Keratinocyte (primary cell): ENCODE data around the gene TBCA. TPM values are rescaled to one million over a fixed set of nuclear protein-coding genes. Genes with fewer than 3 reads are reported as not detected.
"Not testable (repeated sequence)": the region's sequence is repeated elsewhere in the genome, so short reads cannot be mapped to it uniquely, and the experiment has no call there.

ENCODE experiments used
- DNase-seq: peaks from one replicate; pipeline ENCODE4 v3.0.0-alpha.2; 2011; ENCODE audit warnings: low read depth, missing footprints, low spot score
- FAIRE-seq: peaks from 2 replicates; lab custom pipeline; 2011; peaks lifted over from hg19 to GRCh38; lab: Jason Lieb, UNC
- H2AFZ ChIP-seq: 2 replicates; pipeline ENCODE4 v1.6.0; 2012; ENCODE audit warnings: low read length, control low read depth, inconsistent platforms; ENCODE audit not compliant: control insufficient read depth
- H3K27ac ChIP-seq: 2 replicates; pipeline ENCODE4 v1.5.1; 2011; ENCODE audit warnings: low read length; ENCODE audit not compliant: control insufficient read depth, insufficient read depth
- H3K27me3 ChIP-seq: 3 replicates; pipeline ENCODE4 v1.6.0; 2011; ENCODE audit warnings: low read length; ENCODE audit not compliant: control insufficient read depth, insufficient read depth; ENCODE audit errors: extremely low read depth
- H3K36me3 ChIP-seq, 2 experiments: 2 replicates in 1 of 2; 3 replicates in 1 of 2; pipeline ENCODE4 v1.5.1; 2011; ENCODE audit warnings: low read length in 2 of 2, mild to moderate bottlenecking in 1 of 2; ENCODE audit not compliant: control insufficient read depth in 2 of 2, insufficient read depth in 2 of 2; ENCODE audit errors: extremely low read depth in 1 of 2
- H3K4me1 ChIP-seq: 3 replicates; pipeline ENCODE4 v1.5.1; 2011; ENCODE audit warnings: low read length; ENCODE audit not compliant: control insufficient read depth, insufficient read depth; ENCODE audit errors: extremely low read depth
- H3K4me2 ChIP-seq: 3 replicates; pipeline ENCODE4 v1.6.0; 2011; ENCODE audit warnings: low read depth, low read length; ENCODE audit not compliant: control insufficient read depth, insufficient read depth; ENCODE audit errors: extremely low read depth
- H3K4me3 ChIP-seq, 3 experiments: fragments of 200-600 bp in 1 of 3; sonication (generic) in 1 of 3; 2 replicates in 2 of 3; 3 replicates in 1 of 3; pipeline ENCODE4 v1.5.1; 2011 to 2016; ENCODE audit warnings: low read length in 3 of 3, mild to moderate bottlenecking in 3 of 3, control low read depth in 2 of 3, inconsistent platforms in 1 of 3, low read depth in 1 of 3, mixed read lengths in 1 of 3, mixed run types in 1 of 3, moderate library complexity in 1 of 3; ENCODE audit not compliant: control insufficient read depth in 2 of 3, insufficient read depth in 2 of 3; ENCODE audit errors: extremely low read depth in 1 of 3
- H3K79me2 ChIP-seq: 2 replicates; pipeline ENCODE4 v1.6.0; 2012; ENCODE audit warnings: low read length; ENCODE audit not compliant: control insufficient read depth, insufficient read depth
- H3K9ac ChIP-seq: 3 replicates; pipeline ENCODE4 v1.6.0; 2011; ENCODE audit warnings: low read length; ENCODE audit not compliant: control insufficient read depth, insufficient read depth; ENCODE audit errors: extremely low read depth
- H3K9me1 ChIP-seq: 3 replicates; pipeline ENCODE4 v1.6.0; 2011; ENCODE audit warnings: low read length; ENCODE audit not compliant: control insufficient read depth, insufficient read depth; ENCODE audit errors: extremely low read depth
- H3K9me3 ChIP-seq: 2 replicates; pipeline ENCODE4 v1.5.1; 2012; ENCODE audit warnings: low read depth, low read length; ENCODE audit not compliant: control insufficient read depth
- H4K20me1 ChIP-seq: 3 replicates; pipeline ENCODE4 v1.6.0; 2011; ENCODE audit warnings: low read length; ENCODE audit not compliant: control insufficient read depth, insufficient read depth; ENCODE audit errors: extremely low read depth
- EZH2 ChIP-seq: IDR thresholded peaks from one replicate; pipeline ENCODE4 v1.6.1; 2012; ENCODE audit warnings: inconsistent platforms, mild to moderate bottlenecking, low read length, moderate library complexity
- dilution Hi-C: fragments of 300-500 bp; cut with MboI; formaldehyde crosslinking; loops from one replicate; pipeline ENCODE4 v1.7.0; 2020; ENCODE audit warnings: low sequenced_read_pairs; ENCODE audit not compliant: extremely low pct_ligation_motif_present
- polyA plus RNA-seq, 5 experiments: library from polyadenylated mRNA; depleted of rRNA in 3 of 5; stranded (reverse) in 3 of 5; stranded (forward) in 1 of 5; unstranded in 1 of 5; fragments of >200 nt; gene quantifications; 1 replicate in 1 of 5; 2 replicates in 3 of 5; 3 replicates in 1 of 5; pipeline versions ENCODE4 v1.2.1 to v1.2.3, GENCODE V29; 2011 to 2012; ENCODE audit warnings: missing spikeins in 2 of 5, low read depth in 1 of 5, low replicate concordance in 1 of 5
- TF ChIP-seq, protein P1 (sequence below), 3 experiments: IDR thresholded peaks in 1 of 3; conservative IDR thresholded peaks in 1 of 3; optimal IDR thresholded peaks in 1 of 3; 2 replicates in 2 of 3; 3 replicates in 1 of 3; pipeline versions ENCODE3 to v1.5.1; 2011; ENCODE audit warnings: low read length in 3 of 3, mild to moderate bottlenecking in 3 of 3, moderate library complexity in 2 of 3, control low read depth in 1 of 3, inconsistent platforms in 1 of 3; ENCODE audit not compliant: insufficient read depth in 2 of 3; ENCODE audit errors: extremely low read depth in 1 of 3

Gene TBCA
- polyA plus RNA-seq, 1 donor (not counting 4 experiments of a cell fraction or from before 2014, with no cell fraction given) = 225 TPM

DNA sequence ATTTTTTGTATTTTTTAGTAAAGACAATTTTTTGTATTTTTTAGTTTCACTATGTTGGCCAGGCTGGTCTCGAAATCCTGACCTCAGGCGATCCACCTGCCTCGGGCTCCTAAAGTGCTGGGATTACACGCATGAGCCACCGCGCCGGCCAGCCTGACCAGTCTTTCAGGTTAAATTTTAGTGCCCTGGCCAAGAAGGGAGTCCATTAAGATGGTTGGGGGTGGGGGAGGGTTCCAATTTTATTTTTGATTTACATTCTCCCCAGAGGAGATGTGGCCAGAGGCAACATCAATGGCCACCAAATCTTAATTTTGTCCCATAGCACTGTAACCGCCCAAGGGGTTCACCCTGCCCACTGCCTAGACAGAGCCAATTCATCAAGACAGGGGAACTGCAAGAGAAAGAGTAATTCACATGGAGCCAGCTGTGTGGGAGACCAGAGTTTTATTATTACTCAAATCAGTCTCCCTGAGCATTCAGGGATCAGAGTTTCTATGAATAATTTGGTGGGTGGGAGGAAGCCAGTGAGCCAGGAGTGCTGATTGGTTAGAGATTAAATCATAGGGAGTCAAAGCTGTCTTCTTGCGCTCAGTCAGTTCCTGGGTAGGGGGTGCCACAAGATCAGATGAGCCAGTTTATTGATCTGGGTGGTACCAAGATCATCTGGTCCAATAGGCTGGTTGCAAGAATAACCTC lies 24.7 kb downstream of the TBCA start:
- H4K20me1 ChIP-seq = peaks cover 11% of the 10 kb centered on the region
- no peak overlapping the region for H2AFZ ChIP-seq
- H3K79me2 ChIP-seq = peaks cover 85% of the 10 kb centered on the region
- no peaks in the 10 kb centered on the region for H3K27me3 ChIP-seq
- TF ChIP-seq, protein P1, sequence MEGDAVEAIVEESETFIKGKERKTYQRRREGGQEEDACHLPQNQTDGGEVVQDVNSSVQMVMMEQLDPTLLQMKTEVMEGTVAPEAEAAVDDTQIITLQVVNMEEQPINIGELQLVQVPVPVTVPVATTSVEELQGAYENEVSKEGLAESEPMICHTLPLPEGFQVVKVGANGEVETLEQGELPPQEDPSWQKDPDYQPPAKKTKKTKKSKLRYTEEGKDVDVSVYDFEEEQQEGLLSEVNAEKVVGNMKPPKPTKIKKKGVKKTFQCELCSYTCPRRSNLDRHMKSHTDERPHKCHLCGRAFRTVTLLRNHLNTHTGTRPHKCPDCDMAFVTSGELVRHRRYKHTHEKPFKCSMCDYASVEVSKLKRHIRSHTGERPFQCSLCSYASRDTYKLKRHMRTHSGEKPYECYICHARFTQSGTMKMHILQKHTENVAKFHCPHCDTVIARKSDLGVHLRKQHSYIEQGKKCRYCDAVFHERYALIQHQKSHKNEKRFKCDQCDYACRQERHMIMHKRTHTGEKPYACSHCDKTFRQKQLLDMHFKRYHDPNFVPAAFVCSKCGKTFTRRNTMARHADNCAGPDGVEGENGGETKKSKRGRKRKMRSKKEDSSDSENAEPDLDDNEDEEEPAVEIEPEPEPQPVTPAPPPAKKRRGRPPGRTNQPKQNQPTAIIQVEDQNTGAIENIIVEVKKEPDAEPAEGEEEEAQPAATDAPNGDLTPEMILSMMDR (optimal IDR thresholded peaks at IDR 0.05 in 1 of 3, IDR thresholded peaks at IDR 0.05 in 1 of 3, conservative IDR thresholded peaks at IDR 0.05 in 1 of 3; ENCODE audit: extremely low read depth in 1 of 3, insufficient read depth in 2 of 3, low read length in 3 of 3) = no peak
- TF ChIP-seq EZH2 = no peak
- no peak for FAIRE-seq
- H3K9me1 ChIP-seq = no peaks in the 10 kb centered on the region
- H3K9me3 ChIP-seq = no peaks in the 10 kb centered on the region
- no peak for DNase-seq
- no peak overlapping the region for H3K27ac ChIP-seq
- no peak overlapping the region for H3K4me2 ChIP-seq
- H3K9ac ChIP-seq = no peak overlapping the region
- H3K36me3 ChIP-seq = no peaks in the 10 kb centered on the region
- no peak overlapping the region for H3K4me3 ChIP-seq
- dilution Hi-C loops = no loop called here
- H3K4me1 ChIP-seq = no peaks in the 10 kb centered on the region

DNA sequence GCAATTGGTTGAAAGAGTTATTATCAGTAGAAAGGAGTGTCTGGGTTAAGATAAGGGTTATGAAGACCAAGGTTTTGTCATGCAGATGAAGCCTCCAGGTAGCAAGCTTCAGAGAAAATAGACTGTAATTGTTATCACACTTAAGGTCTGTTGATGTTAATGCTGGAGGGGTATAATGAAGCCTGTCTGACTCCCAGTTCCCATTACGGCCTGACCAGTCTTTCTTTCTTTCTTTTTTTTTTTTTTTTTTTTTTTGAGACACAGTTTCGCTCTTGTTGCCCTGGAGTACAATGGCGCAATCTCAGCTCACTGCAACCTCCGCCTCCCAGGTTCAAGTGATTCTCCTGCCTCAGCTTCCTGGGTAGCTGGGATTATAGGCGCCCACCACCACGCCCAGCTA lies 25.2 kb downstream of the TBCA start:
- H3K27ac ChIP-seq, FAIRE-seq, H3K4me2 ChIP-seq, H2AFZ ChIP-seq, H3K4me1 ChIP-seq, H3K9me1 ChIP-seq, H3K4me3 ChIP-seq, H3K36me3 ChIP-seq, dilution Hi-C loops, H4K20me1 ChIP-seq, H3K27me3 ChIP-seq, H3K9me3 ChIP-seq, DNase-seq, H3K9ac ChIP-seq: not testable (repeated sequence)
- H3K79me2 ChIP-seq = peaks cover 83% of the 10 kb centered on the region

DNA sequence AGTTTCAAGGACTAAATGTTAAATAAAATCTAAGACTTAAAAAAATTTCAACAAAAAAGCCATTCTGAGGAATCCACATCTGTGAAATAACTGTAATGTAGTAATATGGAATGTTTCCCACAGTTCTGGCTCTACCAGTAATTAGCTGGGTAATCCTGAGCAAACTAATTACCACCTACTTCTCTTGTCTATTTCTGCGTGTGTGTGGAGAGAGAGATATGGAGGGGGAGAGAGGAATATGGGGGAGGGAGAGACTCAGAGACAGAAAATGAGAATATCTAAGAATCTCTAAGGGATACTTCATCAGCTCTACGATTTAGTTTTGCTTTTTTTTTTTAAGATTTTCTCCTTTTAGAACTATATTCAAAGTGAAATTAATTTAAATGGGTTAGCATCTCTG lies 28.0 kb downstream of the TBCA start:
- H3K27me3 ChIP-seq = no peaks in the 10 kb centered on the region
- no peak overlapping the region for H3K4me3 ChIP-seq
- no peak overlapping the region for H3K9ac ChIP-seq
- H3K9me3 ChIP-seq = no peaks in the 10 kb centered on the region
- no peak overlapping the region for H2AFZ ChIP-seq
- peaks cover 24% of the 10 kb centered on the region for H4K20me1 ChIP-seq
- no peaks in the 10 kb centered on the region for H3K4me1 ChIP-seq
- dilution Hi-C loops = no loop called here
- peaks cover 85% of the 10 kb centered on the region for H3K79me2 ChIP-seq
- DNase-seq (no peak), FAIRE-seq (no peak)
- TF ChIP-seq EZH2 = no peak
- TF ChIP-seq, protein P1 (optimal IDR thresholded peaks at IDR 0.05 in 1 of 3, IDR thresholded peaks at IDR 0.05 in 1 of 3, conservative IDR thresholded peaks at IDR 0.05 in 1 of 3; ENCODE audit: extremely low read depth in 1 of 3, insufficient read depth in 2 of 3, low read length in 3 of 3) = no peak
- no peak overlapping the region for H3K4me2 ChIP-seq
- peaks cover 3% of the 10 kb centered on the region for H3K9me1 ChIP-seq
- no peak overlapping the region for H3K27ac ChIP-seq
- H3K36me3 ChIP-seq = no peaks in the 10 kb centered on the region
